Motor neuron (in vitro differentiated cells): Measurements from ENCODE around the gene SENP7. TPM values are rescaled to one million over a fixed set of nuclear protein-coding genes. Genes with fewer than 3 reads are reported as not detected.
A peak's percentile ranks its signal among the peaks of the same experiment; 100 is the strongest.
"Not testable (repeated sequence)": the region's sequence is repeated elsewhere in the genome, so short reads cannot be mapped to it uniquely, and the experiment has no call there.

Experiments used
- ATAC-seq, 8 experiments: fragments of 200-7000 bp; cut with Tn5 transposase; replicated peaks in 6 of 8; 2 replicates each; pipeline ENCODE4 v1.8.0; 2021; ENCODE audit warnings: mild to moderate bottlenecking in 8 of 8, moderate library complexity in 8 of 8
- H3K27ac ChIP-seq, 2 donors: fragments of 250-450 bp; sonication (Bioruptor Pico); 2 replicates each; pipeline ENCODE4 v1.9.0; 2021; ENCODE audit warnings: antibody characterized with exemption in 2 of 2, mild to moderate bottlenecking in 2 of 2, moderate library complexity in 1 of 2
- H3K4me1 ChIP-seq, 2 donors: fragments of 250-450 bp; sonication (Bioruptor Pico); replicated peaks in 1 of 2; 2 replicates each; pipeline ENCODE4 v1.6.1; 2021; ENCODE audit warnings: antibody characterized with exemption in 2 of 2, mild to moderate bottlenecking in 2 of 2, moderate library complexity in 1 of 2
- H3K4me3 ChIP-seq, 5 donors: fragments of 250-450 bp; sonication (Bioruptor Pico); 2 replicates each; pipeline ENCODE4 v1.9.0; 2021; ENCODE audit warnings: antibody characterized with exemption in 5 of 5, mild to moderate bottlenecking in 5 of 5, moderate library complexity in 4 of 5
- WGBS, 10 experiments: fragments of 450-650 bp; shearing (Covaris generic); methylation state at CpG; one replicate each; pipeline ENCODE4 v1.0.0; 2022; 5-methylcytosine and 5-hydroxymethylcytosine counted together
- in situ Hi-C, 9 experiments: fragments of 400-800 bp; cut with MboI; loops; one replicate each; pipeline ENCODE4 v1.15.0; 2021; ENCODE audit warnings: low sequenced_read_pairs in 9 of 9, low pct_unique_long_range_greater_than_20kb in 2 of 9; ENCODE audit not compliant: unreplicated experiment in 9 of 9
- total RNA-seq, 8 experiments: library from RNA; unstranded; fragments of 300-600 nt; gene quantifications; 2 replicates each; pipeline versions ENCODE4 v1.2.3 to v1.2.4, GENCODE V29; 2022

The SENP7 gene, protein sequence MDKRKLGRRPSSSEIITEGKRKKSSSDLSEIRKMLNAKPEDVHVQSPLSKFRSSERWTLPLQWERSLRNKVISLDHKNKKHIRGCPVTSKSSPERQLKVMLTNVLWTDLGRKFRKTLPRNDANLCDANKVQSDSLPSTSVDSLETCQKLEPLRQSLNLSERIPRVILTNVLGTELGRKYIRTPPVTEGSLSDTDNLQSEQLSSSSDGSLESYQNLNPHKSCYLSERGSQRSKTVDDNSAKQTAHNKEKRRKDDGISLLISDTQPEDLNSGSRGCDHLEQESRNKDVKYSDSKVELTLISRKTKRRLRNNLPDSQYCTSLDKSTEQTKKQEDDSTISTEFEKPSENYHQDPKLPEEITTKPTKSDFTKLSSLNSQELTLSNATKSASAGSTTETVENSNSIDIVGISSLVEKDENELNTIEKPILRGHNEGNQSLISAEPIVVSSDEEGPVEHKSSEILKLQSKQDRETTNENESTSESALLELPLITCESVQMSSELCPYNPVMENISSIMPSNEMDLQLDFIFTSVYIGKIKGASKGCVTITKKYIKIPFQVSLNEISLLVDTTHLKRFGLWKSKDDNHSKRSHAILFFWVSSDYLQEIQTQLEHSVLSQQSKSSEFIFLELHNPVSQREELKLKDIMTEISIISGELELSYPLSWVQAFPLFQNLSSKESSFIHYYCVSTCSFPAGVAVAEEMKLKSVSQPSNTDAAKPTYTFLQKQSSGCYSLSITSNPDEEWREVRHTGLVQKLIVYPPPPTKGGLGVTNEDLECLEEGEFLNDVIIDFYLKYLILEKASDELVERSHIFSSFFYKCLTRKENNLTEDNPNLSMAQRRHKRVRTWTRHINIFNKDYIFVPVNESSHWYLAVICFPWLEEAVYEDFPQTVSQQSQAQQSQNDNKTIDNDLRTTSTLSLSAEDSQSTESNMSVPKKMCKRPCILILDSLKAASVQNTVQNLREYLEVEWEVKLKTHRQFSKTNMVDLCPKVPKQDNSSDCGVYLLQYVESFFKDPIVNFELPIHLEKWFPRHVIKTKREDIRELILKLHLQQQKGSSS
- 10 to 100 TPM in 7 of 8 experiments, 1 to 10 TPM in 1; 9.3 to 77.7 (median 43.7) TPM for total RNA-seq

DNA sequence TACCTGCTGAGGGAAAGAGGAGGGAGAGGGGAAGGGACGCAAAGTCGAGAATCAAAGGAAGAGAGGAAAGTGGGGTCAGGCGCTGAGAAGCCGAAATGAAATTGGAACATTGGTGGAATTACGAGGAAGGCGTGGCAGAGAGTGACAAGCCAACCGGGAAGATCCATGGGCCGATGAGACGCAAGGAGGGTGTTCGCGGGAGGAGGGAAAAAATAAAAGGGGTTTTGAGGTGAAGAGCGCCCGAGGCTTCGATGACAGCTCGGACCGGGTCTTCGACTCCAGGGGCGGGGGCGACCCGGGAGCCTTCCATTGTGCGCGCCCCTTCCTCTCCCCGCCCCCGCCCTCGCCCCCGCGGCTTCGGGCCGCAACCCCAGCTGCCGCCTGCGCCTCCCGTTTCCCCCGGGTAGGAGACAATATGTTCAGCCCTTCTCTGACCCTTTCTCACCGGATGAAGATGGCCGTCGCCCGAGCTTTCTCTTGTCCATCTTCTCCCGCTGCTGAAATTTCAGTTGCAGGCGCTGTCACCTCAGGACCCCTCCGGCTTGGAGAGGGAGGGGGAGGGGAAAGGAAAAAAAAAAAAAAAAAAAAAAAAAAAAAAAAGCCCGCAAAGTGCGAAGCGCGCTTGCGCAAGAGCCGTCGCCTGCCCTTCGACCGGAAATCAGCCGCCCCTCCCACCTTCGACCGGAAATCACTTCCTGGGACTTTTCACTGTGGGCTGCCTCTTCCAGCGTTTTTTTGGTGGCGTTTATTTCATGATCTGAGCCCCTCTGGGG lies at the start of gene SENP7:
Gene SENP7 (minus strand): TSS at position 567 of the 773 bp plus-strand sequence. CDS start 82 bp downstream, at position 485.
- peaks cover 3 to 11% of the 10 kb centered on the region in 2 donors for H3K4me1 ChIP-seq
- in situ Hi-C loops: no loop called here
- H3K27ac ChIP-seq: peak within 1 kb of the TSS; percentile 95 to 98
- 0 to 12% (median 0%) methylated on average over 2 to 21 of the region's 54 CpGs for WGBS, 10 experiments
- peak within 1 kb of the TSS; percentile 64 to 98 (median 88) for H3K4me3 ChIP-seq
- ATAC-seq: peak; percentile 73 to 88 (median 85)

DNA sequence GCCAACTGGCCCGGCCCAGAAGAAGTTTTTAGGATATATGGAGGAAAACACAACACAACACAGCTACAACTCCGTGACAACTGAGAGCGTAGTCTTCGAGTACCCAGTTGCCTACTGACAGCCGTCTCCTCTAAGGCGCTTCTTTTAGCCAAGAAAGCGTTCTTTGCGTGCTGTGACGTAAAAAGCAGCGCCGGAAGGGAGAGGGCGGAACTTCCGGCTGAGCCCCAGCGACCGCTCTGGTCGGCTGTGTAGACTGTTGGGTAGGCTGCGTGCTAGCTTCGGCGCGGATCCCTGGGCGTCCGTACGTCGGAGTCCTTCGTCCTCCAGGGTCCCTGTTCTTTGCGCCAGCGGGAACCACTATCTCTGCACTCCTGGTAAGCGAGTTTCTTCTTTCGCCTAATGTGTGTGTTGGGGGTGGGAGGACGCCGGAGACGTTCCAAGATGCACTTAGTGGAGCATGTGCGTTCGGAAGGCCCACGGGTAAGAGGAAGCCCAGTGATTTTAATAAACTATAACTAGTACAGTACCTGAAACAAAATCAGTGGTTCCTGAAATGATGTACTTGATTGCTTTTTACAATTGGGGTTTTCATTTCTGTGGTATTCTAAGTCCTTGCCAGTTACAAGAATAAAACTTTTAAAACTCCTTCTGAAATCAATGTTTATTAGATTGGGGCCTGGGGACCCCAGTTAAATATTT lies 48.8 kb upstream of the SENP7 start, which contains the start of gene TRMT10C:
Gene TRMT10C (plus strand): TSS at position 239 of the 699 bp plus-strand sequence. CDS start 2,914 bp downstream, outside the sequence.
- WGBS, 10 experiments: 0 to 10% (median 1%) methylated on average over 1 to 14 of the region's 35 CpGs; no CpG with 5 or more reads in 1 of the 10 experiments
- Histone ChIP-seq H3K4me1 (peaks cover 7% of the 10 kb centered on the region in 2 donors), H3K4me3 (peak within 1 kb of the TSS; percentile 58 to 98 (median 81)), H3K27ac (peak within 1 kb of the TSS; percentile 58 to 87)
- in situ Hi-C loops: no loop called here
- ATAC-seq: peak; percentile 97 to 100 (median 100)

DNA sequence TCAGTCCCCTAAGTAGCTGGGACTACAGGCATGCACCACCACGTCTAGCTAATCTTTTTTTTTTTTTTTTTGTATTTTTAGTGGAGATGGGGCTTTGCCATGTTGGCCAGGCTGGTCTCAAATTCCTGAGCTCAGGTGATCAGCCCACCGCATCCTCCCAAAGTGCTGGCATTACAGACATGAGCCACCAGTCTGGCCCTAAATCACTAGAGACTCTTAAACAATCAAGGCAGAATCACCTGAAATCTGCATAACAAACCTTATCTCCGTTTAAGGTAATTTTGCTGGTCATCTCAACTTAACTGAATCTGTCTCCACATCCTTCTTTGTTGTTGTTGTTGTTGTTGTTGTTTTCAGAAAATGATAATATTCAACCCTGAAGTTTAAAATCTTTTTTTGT lies 43.1 kb upstream of the SENP7 start:
- ATAC-seq: no peak
- Histone ChIP-seq H3K4me1 (no peaks in the 10 kb centered on the region), H3K27ac (no peak overlapping the region), H3K4me3 (no peak overlapping the region)
- in situ Hi-C loops: no loop called here
- 0 to 100% (median 20%) methylated on average over 1 to 3 of the region's 3 CpGs for WGBS, 10 experiments

DNA sequence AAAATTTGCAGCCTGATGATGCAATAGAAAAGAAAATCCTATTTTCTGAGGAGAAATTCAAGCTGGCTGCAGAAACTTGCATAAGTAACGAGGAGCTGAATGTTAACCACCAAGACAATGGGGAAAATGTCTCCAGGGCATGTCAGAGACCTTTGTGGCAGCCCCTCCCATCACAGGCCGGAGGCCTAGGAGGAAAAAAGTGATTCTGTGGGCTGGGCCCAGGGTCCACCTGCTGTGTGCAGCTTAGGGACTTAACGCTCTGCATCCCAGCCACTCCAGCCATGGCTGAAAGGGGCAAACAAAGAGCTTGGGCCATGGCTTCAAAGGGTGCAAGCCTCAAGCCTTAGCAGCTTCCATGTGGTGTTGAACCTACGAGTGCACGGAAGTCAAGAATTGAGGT lies 40.4 kb upstream of the SENP7 start:
- H3K4me1 ChIP-seq, in situ Hi-C loops, H3K27ac ChIP-seq, H3K4me3 ChIP-seq: not testable (repeated sequence)
- ATAC-seq: peak in 3 of 8 experiments; percentile 30 to 75 (median 74)
- 0 to 71% (median 33%) methylated on average over 1 to 4 of the region's 5 CpGs; no CpG with 5 or more reads in 3 of the 10 experiments for WGBS, 10 experiments

DNA sequence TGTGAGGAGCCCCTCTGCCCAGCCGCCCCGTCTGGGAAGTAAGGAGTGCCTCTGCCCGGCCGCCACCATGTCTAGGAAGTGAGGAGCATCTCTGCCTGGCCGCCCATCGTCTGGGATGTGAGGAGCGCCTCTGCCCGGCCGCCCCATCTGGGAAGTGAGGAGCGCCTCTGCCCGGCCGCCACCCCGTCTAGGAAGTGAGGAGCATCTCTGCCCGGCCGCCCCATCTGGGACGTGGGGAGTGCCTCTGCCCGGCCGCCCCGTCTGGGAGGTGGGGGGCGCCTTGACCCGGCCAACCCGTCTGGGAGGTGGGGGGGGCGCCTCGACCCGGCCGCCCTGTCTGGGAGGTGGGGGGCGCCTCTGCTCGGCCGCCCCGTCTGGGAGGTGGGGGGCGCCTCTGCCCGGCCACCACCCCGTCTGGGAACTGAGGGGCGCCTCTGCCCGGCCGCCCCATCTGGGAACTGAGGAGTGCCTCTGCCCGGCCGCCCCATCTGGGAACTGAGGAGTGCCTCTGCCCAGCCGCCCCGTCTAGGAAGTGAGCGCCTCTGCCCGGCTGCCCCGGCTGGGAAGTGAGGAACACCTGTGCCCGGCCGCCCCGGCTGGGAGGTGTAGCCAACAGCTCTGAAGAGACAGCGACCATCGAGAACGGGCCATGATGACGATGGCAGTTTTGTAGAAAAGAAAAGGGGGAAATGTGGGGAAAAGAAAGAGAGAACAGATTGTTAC lies 38.5 kb upstream of the SENP7 start:
- H3K4me3 ChIP-seq, H3K4me1 ChIP-seq, in situ Hi-C loops, ATAC-seq, H3K27ac ChIP-seq: not testable (repeated sequence)
- 80 to 100% methylated on average over 2 to 4 of the region's 50 CpGs; no CpG with 5 or more reads in 8 of the 10 experiments for WGBS, 10 experiments

DNA sequence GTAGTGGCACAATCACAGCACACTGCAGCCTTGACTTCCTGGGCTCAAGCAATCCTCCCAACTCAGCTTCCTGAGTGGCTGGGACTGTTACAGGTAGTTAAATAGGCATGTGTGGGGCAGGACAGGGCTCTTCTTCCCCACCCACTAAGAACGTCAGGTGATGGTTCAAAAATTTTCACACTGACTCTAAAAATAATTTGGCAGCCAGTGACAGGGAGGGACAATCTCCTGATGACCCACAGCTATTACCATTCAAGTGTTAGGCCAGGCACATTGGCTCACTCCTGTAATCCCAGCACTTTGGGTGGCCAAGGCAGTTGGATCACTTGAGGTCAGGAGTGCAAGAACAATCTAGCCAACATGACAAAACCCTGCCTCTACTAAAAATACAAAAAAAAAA lies 36.5 kb upstream of the SENP7 start:
- in situ Hi-C loops: no loop called here
- Histone ChIP-seq H3K4me3 (no peak overlapping the region), H3K4me1 (no peaks in the 10 kb centered on the region), H3K27ac (no peak overlapping the region)
- 71 to 80% (median 75%) methylated on average over 1 of the region's 1 CpG; no CpG with 5 or more reads in 6 of the 10 experiments for WGBS, 10 experiments
- ATAC-seq: no peak

DNA sequence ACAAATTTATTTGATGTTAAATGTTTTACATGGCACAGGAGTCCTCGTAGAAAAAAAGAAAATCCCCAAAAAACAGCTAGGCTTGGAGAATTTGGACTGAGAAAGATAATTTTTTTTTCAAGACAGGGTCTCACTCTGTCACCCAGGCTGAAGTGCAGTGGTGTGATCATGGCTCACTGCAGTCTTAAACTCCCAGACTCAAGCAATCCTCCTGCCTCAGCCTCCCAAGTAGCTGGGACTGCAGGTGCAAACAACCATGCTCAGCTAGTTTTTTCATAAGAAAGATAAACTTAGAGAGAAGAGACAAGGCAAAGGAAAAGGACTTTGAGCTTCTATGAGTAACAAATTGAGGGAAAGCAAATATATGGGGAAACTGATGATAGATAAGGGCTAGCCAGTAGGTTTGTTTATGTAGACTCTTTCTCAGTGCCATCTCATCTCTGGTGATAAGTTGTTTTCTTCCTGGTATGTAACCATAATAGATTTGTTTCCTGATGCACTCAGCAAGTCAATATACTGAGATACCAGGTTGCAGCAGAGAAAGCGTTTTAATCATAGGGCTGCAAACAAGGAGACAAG lies 35.6 kb upstream of the SENP7 start:
- Histone ChIP-seq H3K4me1 (no peaks in the 10 kb centered on the region), H3K4me3 (no peak overlapping the region), H3K27ac (no peak overlapping the region)
- 6 to 86% (median 47%) methylated on average over 1 to 2 of the region's 2 CpGs for whole genome bisulfite sequencing, 10 experiments
- in situ Hi-C loops: no loop called here
- ATAC-seq: no peak

DNA sequence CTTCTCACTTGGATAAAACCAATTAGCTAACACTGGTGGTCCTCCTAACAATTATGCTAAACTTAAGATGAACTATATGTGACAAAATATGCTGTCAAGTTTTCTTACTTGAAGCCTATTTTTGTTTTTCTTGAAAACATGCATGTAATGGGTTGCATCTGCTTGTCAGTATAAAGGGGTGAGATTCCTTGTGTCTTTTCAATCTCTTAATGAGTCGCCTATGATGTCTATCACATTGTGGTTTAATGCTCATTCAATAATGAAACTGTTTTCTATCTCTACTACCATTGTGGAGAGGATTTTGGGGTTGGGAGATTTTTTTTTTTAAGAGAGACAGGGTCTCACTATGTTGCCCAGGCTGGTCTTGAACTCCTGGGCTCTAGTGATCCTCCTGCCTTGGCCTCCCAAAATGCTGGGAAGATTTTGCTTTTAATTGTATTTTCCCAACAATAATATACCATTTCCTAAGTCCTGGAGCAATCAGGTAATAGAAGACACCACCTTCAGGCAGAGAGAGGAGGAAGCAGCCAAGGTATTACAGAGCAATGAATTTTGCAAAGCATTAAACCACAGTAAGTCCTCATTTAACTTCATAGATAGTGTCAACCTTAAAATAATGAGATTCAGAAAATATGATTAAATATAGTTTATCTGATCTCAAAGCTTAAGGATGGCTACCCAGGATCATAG lies 31.3 kb upstream of the SENP7 start:
- Histone ChIP-seq H3K27ac (no peak overlapping the region), H3K4me3 (no peak overlapping the region), H3K4me1 (no peaks in the 10 kb centered on the region)
- ATAC-seq: no peak
- WGBS, 10 experiments: 14 to 86% (median 69%) methylated on average over 1 of the region's 1 CpG; no CpG with 5 or more reads in 4 of the 10 experiments
- in situ Hi-C loops: no loop called here

DNA sequence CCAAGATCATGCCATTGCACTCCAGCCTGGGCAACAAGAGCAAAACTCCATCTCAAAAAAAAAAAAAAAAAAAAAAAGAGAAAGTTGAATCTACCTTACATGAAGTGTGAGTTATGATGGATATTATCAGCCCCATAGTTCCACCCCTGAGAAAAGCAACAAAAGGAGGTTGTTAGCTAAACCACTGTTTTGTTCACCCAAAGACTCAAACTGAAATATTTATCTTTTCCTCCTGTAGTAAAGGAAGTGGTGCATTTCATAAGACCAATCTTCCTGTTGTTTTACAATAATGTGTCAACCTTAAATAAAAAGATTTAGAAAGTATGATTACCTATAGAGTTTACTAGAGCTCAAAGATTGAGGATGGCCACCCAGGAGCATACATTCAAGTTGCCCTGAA lies 29.9 kb upstream of the SENP7 start:
- H3K4me1 ChIP-seq: no peaks in the 10 kb centered on the region
- no peak for ATAC-seq
- H3K27ac ChIP-seq: no peak overlapping the region
- no peak overlapping the region for H3K4me3 ChIP-seq
- in situ Hi-C loops: no loop called here

DNA sequence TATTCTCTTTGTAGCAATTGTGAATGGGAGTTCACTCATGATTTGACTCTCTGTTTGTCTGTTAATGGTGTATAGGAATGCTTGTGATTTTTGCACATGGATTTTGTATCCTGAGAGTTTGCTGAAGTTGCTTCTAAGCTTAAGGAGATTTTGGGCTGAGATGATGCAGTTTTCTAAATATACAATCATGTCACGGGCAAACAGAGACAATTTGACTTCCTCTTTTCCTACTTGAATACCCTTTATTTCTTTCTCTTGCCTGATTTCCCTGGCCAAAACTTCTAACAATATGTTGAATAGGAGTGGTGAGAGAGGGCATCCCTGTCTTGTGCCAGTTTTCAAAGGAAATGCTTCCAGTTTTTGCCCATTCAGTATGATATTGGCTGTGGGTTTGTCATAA lies 23.9 kb upstream of the SENP7 start:
- ATAC-seq, H3K27ac ChIP-seq, H3K4me3 ChIP-seq, in situ Hi-C loops, H3K4me1 ChIP-seq: not testable (repeated sequence)
- WGBS, 10 experiments: 57 to 100% (median 93%) methylated on average over 1 of the region's 1 CpG; no CpG with 5 or more reads in 6 of the 10 experiments

DNA sequence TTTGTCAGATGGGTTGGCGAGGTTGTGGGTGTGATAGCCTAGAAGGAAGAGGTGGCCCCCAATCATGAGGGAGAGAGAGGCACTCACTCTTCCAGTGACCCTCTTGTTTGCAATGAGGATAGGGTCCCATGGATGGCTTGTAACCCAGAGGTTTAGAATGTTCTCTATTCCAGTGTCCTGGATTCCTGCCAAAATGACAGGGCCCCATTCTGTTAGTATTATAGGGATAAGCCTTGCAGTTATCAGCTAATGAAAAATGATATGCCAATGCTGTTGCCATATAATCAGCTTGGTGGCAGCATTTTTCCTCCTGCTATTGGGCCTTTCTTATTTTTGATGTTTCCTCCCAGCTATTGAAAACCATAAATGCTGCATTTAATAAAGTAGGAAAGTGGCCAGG lies 23.3 kb upstream of the SENP7 start:
- no CpG with 5 or more reads among the region's 1 CpG for WGBS, 10 experiments

More for the DNA sequence above, 23.3 kb upstream of the SENP7 start:
- ATAC-seq: no peak
- Histone ChIP-seq H3K27ac (no peak overlapping the region), H3K4me3 (no peak overlapping the region), H3K4me1 (no peaks in the 10 kb centered on the region)
- in situ Hi-C loops: no loop called here
